GM21367 (cell line): Measurements from ENCODE around the gene GTPBP1.

ENCODE experiments used
- ATAC-seq: cut with Tn5 transposase; IDR thresholded peaks from one replicate; pipeline ENCODE4 v1.9.1; 2021; ENCODE audit not compliant: unreplicated experiment

GTPBP1 gene

GRCh38 chr22:38782402-38783094 lies 76.8 kb downstream of the GTPBP1 start:
- no peak for ATAC-seq
